Activated CD4-positive, alpha-beta memory T cell treated with anti-CD3 and anti-CD28 coated beads, Interleukin-2, amount 10 ng/mL, durations not matched to agents 7 days and 5 days (primary cell): ENCODE measurements around the gene MARCKSL1. TPM values are rescaled to one million over a fixed set of nuclear protein-coding genes. Genes with fewer than 3 reads are reported as not detected.
"Not testable (repeated sequence)": the region's sequence is repeated elsewhere in the genome, so short reads cannot be mapped to it uniquely, and the experiment has no call there.

Source experiments
- CTCF ChIA-PET: fragments of 350-600 bp; sonication (Branson Sonifier 250); formaldehyde crosslinking; loops from one replicate; lab custom pipeline; 2021; ENCODE audit warnings: antibody characterized with exemption, inconsistent platforms; lab: Charles Lee
- POLR2A ChIA-PET: fragments of 350-600 bp; sonication (Branson Sonifier 250); formaldehyde crosslinking; loops from one replicate; lab custom pipeline; 2021; ENCODE audit warnings: antibody characterized with exemption; lab: Charles Lee
- DNase-seq: peaks from one replicate; pipeline ENCODE4 v3.0.0-alpha.2; 2020
- H3K27ac Mint-ChIP-seq: one replicate; pipeline ENCODE4 v1.8.0; 2021; ENCODE audit warnings: mild to moderate bottlenecking, mixed read lengths
- H3K27me3 Mint-ChIP-seq: one replicate; pipeline ENCODE4 v1.8.0; 2021; ENCODE audit warnings: mixed read lengths
- H3K36me3 Mint-ChIP-seq: one replicate; pipeline ENCODE4 v1.8.0; 2021; ENCODE audit warnings: low read depth, mixed read lengths
- H3K4me1 Mint-ChIP-seq: one replicate; pipeline ENCODE4 v1.8.0; 2021; ENCODE audit warnings: mixed read lengths
- H3K4me3 Mint-ChIP-seq: one replicate; pipeline ENCODE4 v1.8.0; 2021; ENCODE audit warnings: mild to moderate bottlenecking, mixed read lengths
- H3K9me3 Mint-ChIP-seq: one replicate; pipeline ENCODE4 v1.8.0; 2021; ENCODE audit warnings: mixed read lengths
- total RNA-seq, 2 experiments: library from RNA; stranded (reverse); gene quantifications; one replicate each; pipeline ENCODE4 v1.2.3, GENCODE V29; 2021

The MARCKSL1 gene
- total RNA-seq, 2 experiments from 2014 or later, result 26.4 to 27.9 TPM

DNA sequence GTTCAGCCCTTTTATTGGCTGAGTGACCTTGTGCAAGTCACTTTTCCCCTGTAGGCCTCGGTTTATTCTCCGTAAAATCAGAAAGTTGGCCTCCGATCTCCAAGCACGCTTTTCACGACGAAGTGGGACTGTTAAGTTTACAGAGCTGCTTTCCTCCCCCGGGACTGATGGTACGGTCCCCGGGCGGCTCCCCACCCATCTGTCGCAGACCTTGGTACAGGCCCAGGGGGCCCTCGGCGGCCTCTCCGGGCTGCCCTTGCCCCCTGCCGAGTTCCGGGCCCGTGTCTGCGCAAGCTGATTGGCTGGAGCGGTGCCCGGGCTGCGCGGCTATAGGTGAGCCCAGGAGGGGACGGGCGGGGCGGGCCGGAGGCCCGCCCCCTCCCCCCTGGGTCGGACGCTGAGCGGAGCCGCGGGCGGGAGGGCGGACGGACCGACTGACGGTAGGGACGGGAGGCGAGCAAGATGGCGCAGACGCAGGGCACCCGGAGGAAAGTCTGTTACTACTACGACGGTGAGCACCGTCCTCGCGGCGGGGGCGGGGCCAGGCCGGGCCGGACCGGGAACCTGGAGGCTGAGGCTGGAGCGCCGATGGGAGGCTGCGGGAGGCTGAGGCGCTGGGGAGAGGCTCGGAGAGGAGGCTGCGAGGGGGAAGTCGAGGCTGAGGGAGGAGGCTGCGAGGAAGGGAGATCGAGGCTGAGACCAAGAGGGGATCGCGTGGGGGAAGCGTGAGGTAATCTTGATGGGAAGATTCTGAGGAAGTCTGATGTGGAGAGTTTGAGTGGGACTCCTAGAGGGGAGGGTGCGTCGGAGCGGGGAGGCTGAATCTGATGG, 44.1 kb downstream of the MARCKSL1 start, which contains the start of gene HDAC1:
TSS of gene HDAC1 (plus strand) at position 376 of the 831 bp plus-strand sequence. CDS start at position 463, 87 bp downstream.
- Mint-ChIP-seq H3K27me3 (no peaks in the 10 kb centered on the region), H3K4me1 (peaks cover 53% of the 10 kb centered on the region), H3K27ac (peak within 1 kb of the TSS; percentile 84), H3K9me3 (no peaks in the 10 kb centered on the region), H3K36me3 (peaks cover 44% of the 10 kb centered on the region), H3K4me3 (peak within 1 kb of the TSS; percentile 91)
- CTCF ChIA-PET, result interaction anchor here (0.8 to 2.5 kb wide), 12 partner anchors 11 to 183 kb away, joined by 3 to 14 read pairs (median 4); partner anchors contain the start of gene LCK
- DNase-seq, result peak; percentile 98
- POLR2A ChIA-PET, result interaction anchor here (0.7 to 3.7 kb wide), 24 partner anchors 8 to 112 kb away, joined by 3 to 35 read pairs (median 5); partner anchors contain the start of genes CCDC28B, LCK, MARCKSL1 and TXLNA

DNA sequence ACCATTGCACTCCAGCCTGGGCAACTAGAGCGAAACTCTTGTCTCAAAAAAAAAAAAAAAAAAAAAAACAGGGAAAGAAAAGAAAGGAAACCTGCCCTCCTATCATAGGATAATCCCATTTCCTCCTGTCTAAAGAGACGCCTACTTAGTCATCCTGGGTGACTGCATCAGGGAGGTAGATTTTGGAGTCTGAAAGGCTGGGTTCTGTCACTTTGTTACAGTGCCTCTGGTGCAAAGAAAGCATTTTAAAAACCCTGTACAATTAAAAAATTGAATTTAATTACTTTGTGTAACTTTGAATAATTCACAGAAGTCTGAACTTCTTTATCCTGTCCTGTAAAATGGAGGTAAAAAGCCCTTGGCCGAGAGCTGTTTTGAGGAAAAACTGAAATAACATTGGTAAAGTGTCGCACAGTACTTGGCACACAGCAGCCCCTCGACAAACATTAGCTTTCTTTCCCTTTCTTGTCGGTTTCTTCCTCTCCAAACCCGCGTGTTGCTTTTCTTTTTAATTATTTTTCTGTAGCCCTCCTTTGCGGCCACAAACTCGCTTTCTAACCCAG, 44.8 kb downstream of the MARCKSL1 start:
- DNase-seq, result no peak
- Mint-ChIP-seq H3K27me3 (no peaks in the 10 kb centered on the region), H3K27ac (peak overlapping the region; percentile 84), H3K36me3 (peaks cover 45% of the 10 kb centered on the region), H3K4me1 (peaks cover 46% of the 10 kb centered on the region), H3K9me3 (no peaks in the 10 kb centered on the region), H3K4me3 (peak overlapping the region; percentile 91)
- POLR2A ChIA-PET, result interaction anchor here (0.7 to 3.7 kb wide), 24 partner anchors 7 to 112 kb away, joined by 3 to 35 read pairs (median 5); partner anchors contain the start of genes CCDC28B, IQCC, LCK and MARCKSL1
- CTCF ChIA-PET, result interaction anchor here (0.6 to 2.5 kb wide), 14 partner anchors 11 to 183 kb away, joined by 3 to 14 read pairs (median 4); partner anchors contain the start of gene LCK

- no peak overlapping the region for H3K27ac Mint-ChIP-seq
- no peak for DNase-seq
- H3K9me3 Mint-ChIP-seq, result no peaks in the 10 kb centered on the region
Measured at GRCh38 chr1:32289256-32289655, 46.8 kb downstream of the MARCKSL1 start.

DNA sequence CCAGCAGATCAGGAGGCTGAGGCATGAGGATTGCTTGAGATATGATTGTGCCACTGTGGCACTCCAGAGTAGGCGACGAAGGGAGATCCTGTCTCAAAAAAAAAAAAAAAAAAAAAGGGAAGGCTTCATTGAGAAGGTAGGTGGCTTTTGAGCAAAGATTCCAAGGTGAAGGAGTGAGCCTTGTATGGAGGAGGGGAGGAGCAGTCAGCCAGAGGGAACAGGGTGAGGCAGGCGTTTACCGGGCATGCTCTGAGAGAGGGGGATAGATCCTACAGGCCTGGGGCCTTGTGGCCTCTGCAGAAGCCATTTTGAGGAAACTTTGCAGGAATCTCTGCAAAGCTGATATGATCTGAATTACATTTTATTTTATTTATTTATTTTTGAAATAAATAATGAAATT, 49.3 kb downstream of the MARCKSL1 start:
- peaks cover 16% of the 10 kb centered on the region for H3K4me1 Mint-ChIP-seq
- no peaks in the 10 kb centered on the region for H3K27me3 Mint-ChIP-seq
- no peak for DNase-seq
- no peaks in the 10 kb centered on the region for H3K9me3 Mint-ChIP-seq
- H3K4me3 Mint-ChIP-seq, result no peak overlapping the region
- POLR2A ChIA-PET, result no interaction called here
- CTCF ChIA-PET, result interaction anchor here (0.7 to 1.0 kb wide), 3 partner anchors 50 to 325 kb away, joined by 3 to 7 read pairs (median 4); no protein-coding TSS in a partner anchor
- peaks cover 37% of the 10 kb centered on the region for H3K36me3 Mint-ChIP-seq
- H3K27ac Mint-ChIP-seq, result peak overlapping the region; percentile 31

More at GRCh38 chr1:32289256-32289655, 46.8 kb downstream of the MARCKSL1 start:
- peaks cover 30% of the 10 kb centered on the region for H3K4me1 Mint-ChIP-seq
- ChIA-PET POLR2A (interaction anchor here (1.0 to 3.7 kb wide), 3 partner anchors 33 to 66 kb away, joined by 3 to 21 read pairs (median 4); partner anchors contain the start of gene MARCKSL1), CTCF (no interaction called here)
- peaks cover 43% of the 10 kb centered on the region for H3K36me3 Mint-ChIP-seq
- H3K4me3 Mint-ChIP-seq, result no peak overlapping the region
- no peaks in the 10 kb centered on the region for H3K27me3 Mint-ChIP-seq

DNA sequence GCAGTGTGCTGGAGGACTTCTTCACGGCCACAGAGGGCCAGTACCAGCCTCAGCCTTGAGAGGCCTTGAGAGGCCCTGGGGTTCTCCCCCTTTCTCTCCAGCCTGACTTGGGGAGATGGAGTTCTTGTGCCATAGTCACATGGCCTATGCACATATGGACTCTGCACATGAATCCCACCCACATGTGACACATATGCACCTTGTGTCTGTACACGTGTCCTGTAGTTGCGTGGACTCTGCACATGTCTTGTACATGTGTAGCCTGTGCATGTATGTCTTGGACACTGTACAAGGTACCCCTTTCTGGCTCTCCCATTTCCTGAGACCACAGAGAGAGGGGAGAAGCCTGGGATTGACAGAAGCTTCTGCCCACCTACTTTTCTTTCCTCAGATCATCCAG, 50.4 kb downstream of the MARCKSL1 start:
- Mint-ChIP-seq H3K27ac (no peak overlapping the region), H3K27me3 (no peaks in the 10 kb centered on the region), H3K36me3 (peaks cover 45% of the 10 kb centered on the region), H3K4me3 (no peak overlapping the region), H3K9me3 (no peaks in the 10 kb centered on the region), H3K4me1 (peaks cover 6% of the 10 kb centered on the region)
- no peak for DNase-seq
- CTCF ChIA-PET, result no interaction called here
- POLR2A ChIA-PET, result no interaction called here

GRCh38 chr1:32284777-32285176, 51.3 kb downstream of the MARCKSL1 start:
- CTCF ChIA-PET, result interaction anchor here (0.7 kb wide), 1 partner anchor 19 kb away, joined by 4 read pairs; no protein-coding TSS in a partner anchor
- H3K9me3 Mint-ChIP-seq, DNase-seq, H3K4me3 Mint-ChIP-seq, H3K27me3 Mint-ChIP-seq, POLR2A ChIA-PET, H3K27ac Mint-ChIP-seq, H3K4me1 Mint-ChIP-seq: not testable (repeated sequence)
- H3K36me3 Mint-ChIP-seq, result peaks cover 52% of the 10 kb centered on the region

Other genes starting within 250 kb of the MARCKSL1 start
- gene KPNA6, start 228.2 kb downstream of the MARCKSL1 start, total RNA-seq, result 10 to 100 TPM; 64.3 to 65.1 TPM
- gene TXLNA, start 156.6 kb downstream of the MARCKSL1 start, total RNA-seq, result 10 to 100 TPM; 79.8 to 81.2 TPM
- 10 to 100 TPM; 20.2 to 23.5 TPM for gene CCDC28B, start 135.6 kb downstream of the MARCKSL1 start, total RNA-seq
- 1 to 10 TPM; 3.7 to 3.8 TPM for gene IQCC, start 130.6 kb downstream of the MARCKSL1 start, total RNA-seq
- under 1 TPM in 1 of 2 experiments, not detected in 1; 0.13 TPM for gene DCDC2B, start 127.1 kb downstream of the MARCKSL1 start, total RNA-seq
- gene TMEM234, start 113.9 kb downstream of the MARCKSL1 start, total RNA-seq, result 10 to 100 TPM; 15.3 to 16.4 TPM
- gene EIF3I, start 113.8 kb downstream of the MARCKSL1 start, total RNA-seq, result 100 to 1,000 TPM; 161 to 172 TPM
- gene FAM167B, start 89.0 kb downstream of the MARCKSL1 start, total RNA-seq, result 1 to 10 TPM in 1 of 2 experiments, under 1 TPM in 1; 0.78 to 1.1 TPM
- gene LCK, start 85.0 kb downstream of the MARCKSL1 start, total RNA-seq, result 100 to 1,000 TPM; 469 to 474 TPM
- gene HDAC1, start 44.1 kb downstream of the MARCKSL1 start, total RNA-seq, result 100 to 1,000 TPM; 180 to 185 TPM
- gene FAM229A, start 26.3 kb upstream of the MARCKSL1 start, total RNA-seq, result 10 to 100 TPM; 10.6 to 11.8 TPM
- 1 to 10 TPM in 1 of 2 experiments, under 1 TPM in 1; 0.70 to 1.0 TPM for gene TSSK3, start 26.3 kb upstream of the MARCKSL1 start, total RNA-seq
- 10 to 100 TPM; 52.5 to 52.6 TPM for gene BSDC1, start 58.2 kb upstream of the MARCKSL1 start, total RNA-seq
- gene ZBTB8B, start 128.8 kb upstream of the MARCKSL1 start, total RNA-seq, result not detected
- under 1 TPM; 0.18 to 0.20 TPM for gene ZBTB8A, start 203.2 kb upstream of the MARCKSL1 start, total RNA-seq